HCT116 (cell line): Measurements from ENCODE around the gene IL17C.

ENCODE experiments used
- EZH2 ChIP-seq: fragments of 200-600 bp; sonication (generic); IDR thresholded peaks from 2 replicates; pipeline ENCODE4 v1.6.1; 2017; ENCODE audit warnings: antibody characterized with exemption, mixed run types
- POLR2A ChIP-seq: IDR thresholded peaks from 2 replicates; pipeline ENCODE4 v1.7.0; 2011; ENCODE audit warnings: borderline replicate concordance; ENCODE audit not compliant: insufficient read depth, insufficient read length; ENCODE audit errors: extremely low read depth
- RAD21 ChIP-seq: IDR thresholded peaks from 2 replicates; pipeline ENCODE4 v1.6.1; 2012; ENCODE audit warnings: low read depth, mild to moderate bottlenecking
- SIN3A ChIP-seq: IDR thresholded peaks from 2 replicates; pipeline ENCODE4 v1.6.1; 2012; ENCODE audit warnings: low read depth
- SP1 ChIP-seq: IDR thresholded peaks from 2 replicates; pipeline ENCODE4 v1.6.1; 2012; ENCODE audit warnings: low read depth
- SRF ChIP-seq: IDR thresholded peaks from 2 replicates; pipeline ENCODE4 v1.6.1; 2012; ENCODE audit warnings: low read depth
- YY1 ChIP-seq: IDR thresholded peaks from 2 replicates; pipeline ENCODE4 v1.6.1; 2011; ENCODE audit warnings: low read length, low read depth, moderate library complexity, mild to moderate bottlenecking; ENCODE audit not compliant: insufficient replicate concordance; ENCODE audit errors: extremely low read depth
- TF ChIP-seq, protein P1 (sequence below): IDR thresholded peaks from 2 replicates; pipeline ENCODE4 v1.6.1; 2012; ENCODE audit warnings: low read depth
- TF ChIP-seq, protein P2 (sequence below), 3 experiments: fragments of 200-600 bp in 1 of 3; sonication (generic) in 1 of 3; IDR thresholded peaks in 2 of 3; conservative IDR thresholded peaks in 1 of 3; 2 replicates each; pipeline ENCODE4 v1.5.1; 2012 to 2017; ENCODE audit warnings: low read depth in 2 of 3, low read length in 2 of 3, antibody characterized with exemption in 1 of 3, borderline replicate concordance in 1 of 3, control low read depth in 1 of 3, mild to moderate bottlenecking in 1 of 3, mixed read lengths in 1 of 3, mixed run types in 1 of 3, moderate library complexity in 1 of 3; ENCODE audit not compliant: insufficient read depth in 1 of 3
- TF ChIP-seq, protein P3 (sequence below): IDR thresholded peaks from 2 replicates; pipeline ENCODE4 v1.6.1; 2012
- TF ChIP-seq, protein P4 (sequence below): IDR thresholded peaks from 2 replicates; pipeline ENCODE4 v1.6.1; 2012

DNA sequence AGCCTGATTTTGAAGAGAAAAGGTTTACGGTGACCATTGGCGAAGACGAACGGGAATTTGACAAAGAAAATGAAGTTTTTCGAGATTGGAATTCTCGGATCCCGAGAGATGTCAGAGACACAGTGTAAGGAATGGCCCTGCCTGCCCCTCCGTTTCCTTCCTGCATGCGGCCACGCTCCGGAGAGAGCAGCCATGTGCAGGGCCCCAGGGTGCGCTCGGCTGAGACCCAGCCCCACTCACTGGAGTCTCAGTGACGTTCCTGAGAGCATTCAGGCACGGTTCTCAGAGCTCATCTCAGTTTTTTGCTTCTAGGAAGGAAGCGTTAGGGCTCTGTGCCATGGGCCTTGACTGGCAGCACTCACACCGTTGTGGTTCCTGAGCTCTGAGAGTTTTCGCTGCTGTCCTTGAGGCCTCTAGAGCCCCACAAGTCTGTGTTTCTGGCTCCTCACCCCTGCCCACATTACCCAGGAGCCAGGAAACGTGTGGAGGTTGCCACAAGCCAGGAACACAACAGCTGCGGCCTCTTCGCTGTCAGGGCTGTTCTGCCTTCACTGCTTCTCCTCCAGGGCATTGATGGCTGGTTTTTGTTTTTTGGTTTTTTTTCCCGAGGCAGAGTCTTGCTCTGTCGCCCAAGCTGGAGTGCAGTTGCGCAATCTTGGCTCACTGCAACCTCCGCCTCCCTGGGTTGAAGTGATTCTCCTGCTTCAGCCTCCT, 38.4 kb upstream of the IL17C start:
- TF ChIP-seq, protein P1, sequence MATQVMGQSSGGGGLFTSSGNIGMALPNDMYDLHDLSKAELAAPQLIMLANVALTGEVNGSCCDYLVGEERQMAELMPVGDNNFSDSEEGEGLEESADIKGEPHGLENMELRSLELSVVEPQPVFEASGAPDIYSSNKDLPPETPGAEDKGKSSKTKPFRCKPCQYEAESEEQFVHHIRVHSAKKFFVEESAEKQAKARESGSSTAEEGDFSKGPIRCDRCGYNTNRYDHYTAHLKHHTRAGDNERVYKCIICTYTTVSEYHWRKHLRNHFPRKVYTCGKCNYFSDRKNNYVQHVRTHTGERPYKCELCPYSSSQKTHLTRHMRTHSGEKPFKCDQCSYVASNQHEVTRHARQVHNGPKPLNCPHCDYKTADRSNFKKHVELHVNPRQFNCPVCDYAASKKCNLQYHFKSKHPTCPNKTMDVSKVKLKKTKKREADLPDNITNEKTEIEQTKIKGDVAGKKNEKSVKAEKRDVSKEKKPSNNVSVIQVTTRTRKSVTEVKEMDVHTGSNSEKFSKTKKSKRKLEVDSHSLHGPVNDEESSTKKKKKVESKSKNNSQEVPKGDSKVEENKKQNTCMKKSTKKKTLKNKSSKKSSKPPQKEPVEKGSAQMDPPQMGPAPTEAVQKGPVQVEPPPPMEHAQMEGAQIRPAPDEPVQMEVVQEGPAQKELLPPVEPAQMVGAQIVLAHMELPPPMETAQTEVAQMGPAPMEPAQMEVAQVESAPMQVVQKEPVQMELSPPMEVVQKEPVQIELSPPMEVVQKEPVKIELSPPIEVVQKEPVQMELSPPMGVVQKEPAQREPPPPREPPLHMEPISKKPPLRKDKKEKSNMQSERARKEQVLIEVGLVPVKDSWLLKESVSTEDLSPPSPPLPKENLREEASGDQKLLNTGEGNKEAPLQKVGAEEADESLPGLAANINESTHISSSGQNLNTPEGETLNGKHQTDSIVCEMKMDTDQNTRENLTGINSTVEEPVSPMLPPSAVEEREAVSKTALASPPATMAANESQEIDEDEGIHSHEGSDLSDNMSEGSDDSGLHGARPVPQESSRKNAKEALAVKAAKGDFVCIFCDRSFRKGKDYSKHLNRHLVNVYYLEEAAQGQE: no peak
- TF ChIP-seq RAD21 (no peak), SP1 (no peak), POLR2A (no peak), SRF (no peak), SIN3A (no peak), EZH2 (no peak), YY1 (no peak)
- TF ChIP-seq, protein P2, sequence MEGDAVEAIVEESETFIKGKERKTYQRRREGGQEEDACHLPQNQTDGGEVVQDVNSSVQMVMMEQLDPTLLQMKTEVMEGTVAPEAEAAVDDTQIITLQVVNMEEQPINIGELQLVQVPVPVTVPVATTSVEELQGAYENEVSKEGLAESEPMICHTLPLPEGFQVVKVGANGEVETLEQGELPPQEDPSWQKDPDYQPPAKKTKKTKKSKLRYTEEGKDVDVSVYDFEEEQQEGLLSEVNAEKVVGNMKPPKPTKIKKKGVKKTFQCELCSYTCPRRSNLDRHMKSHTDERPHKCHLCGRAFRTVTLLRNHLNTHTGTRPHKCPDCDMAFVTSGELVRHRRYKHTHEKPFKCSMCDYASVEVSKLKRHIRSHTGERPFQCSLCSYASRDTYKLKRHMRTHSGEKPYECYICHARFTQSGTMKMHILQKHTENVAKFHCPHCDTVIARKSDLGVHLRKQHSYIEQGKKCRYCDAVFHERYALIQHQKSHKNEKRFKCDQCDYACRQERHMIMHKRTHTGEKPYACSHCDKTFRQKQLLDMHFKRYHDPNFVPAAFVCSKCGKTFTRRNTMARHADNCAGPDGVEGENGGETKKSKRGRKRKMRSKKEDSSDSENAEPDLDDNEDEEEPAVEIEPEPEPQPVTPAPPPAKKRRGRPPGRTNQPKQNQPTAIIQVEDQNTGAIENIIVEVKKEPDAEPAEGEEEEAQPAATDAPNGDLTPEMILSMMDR (IDR thresholded peaks at IDR 0.05 in 2 of 3, conservative IDR thresholded peaks at IDR 0.05 in 1 of 3; ENCODE audit: borderline replicate concordance in 1 of 3, insufficient read depth in 1 of 3, low read depth in 2 of 3, low read length in 2 of 3): no peak
- TF ChIP-seq, protein P3, sequence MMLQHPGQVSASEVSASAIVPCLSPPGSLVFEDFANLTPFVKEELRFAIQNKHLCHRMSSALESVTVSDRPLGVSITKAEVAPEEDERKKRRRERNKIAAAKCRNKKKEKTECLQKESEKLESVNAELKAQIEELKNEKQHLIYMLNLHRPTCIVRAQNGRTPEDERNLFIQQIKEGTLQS: no peak
- TF ChIP-seq, protein P4, sequence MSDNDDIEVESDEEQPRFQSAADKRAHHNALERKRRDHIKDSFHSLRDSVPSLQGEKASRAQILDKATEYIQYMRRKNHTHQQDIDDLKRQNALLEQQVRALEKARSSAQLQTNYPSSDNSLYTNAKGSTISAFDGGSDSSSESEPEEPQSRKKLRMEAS: no peak
